GM19468 (cell line): ENCODE measurements around the gene CACFD1.
"Not testable (repeated sequence)": the region's sequence is repeated elsewhere in the genome, so short reads cannot be mapped to it uniquely, and the experiment has no call there.

Experiments used
- ATAC-seq: cut with Tn5 transposase; IDR thresholded peaks from one replicate; pipeline ENCODE4 v1.9.1; 2021; ENCODE audit warnings: mild to moderate bottlenecking, moderate library complexity, moderate number of reproducible peaks; ENCODE audit not compliant: unreplicated experiment; ENCODE audit errors: extremely low read depth

CACFD1 gene

GRCh38 chr9:133437753-133438531 is 21.8 kb upstream of the CACFD1 start:
- ATAC-seq, result no peak

DNA sequence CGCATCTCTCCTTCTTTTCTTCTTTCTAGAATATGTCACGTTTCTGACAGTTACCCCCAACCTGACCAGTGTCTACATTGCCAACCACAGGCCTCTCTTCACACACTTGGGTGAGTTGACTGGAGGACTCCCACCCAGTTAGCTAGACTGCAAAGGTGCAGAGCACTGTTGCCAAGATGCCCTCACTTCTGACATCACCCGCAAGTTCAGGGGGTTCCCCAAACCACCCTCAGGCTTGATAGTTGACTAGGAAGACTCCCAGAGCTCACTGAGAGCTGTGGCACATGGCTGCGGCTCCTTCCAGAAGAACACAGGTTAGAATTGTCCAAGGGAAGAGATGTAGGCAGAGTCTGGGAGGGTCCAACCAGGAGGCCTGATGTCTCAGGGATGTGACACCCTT is 20.4 kb upstream of the CACFD1 start:
- no peak for ATAC-seq

DNA sequence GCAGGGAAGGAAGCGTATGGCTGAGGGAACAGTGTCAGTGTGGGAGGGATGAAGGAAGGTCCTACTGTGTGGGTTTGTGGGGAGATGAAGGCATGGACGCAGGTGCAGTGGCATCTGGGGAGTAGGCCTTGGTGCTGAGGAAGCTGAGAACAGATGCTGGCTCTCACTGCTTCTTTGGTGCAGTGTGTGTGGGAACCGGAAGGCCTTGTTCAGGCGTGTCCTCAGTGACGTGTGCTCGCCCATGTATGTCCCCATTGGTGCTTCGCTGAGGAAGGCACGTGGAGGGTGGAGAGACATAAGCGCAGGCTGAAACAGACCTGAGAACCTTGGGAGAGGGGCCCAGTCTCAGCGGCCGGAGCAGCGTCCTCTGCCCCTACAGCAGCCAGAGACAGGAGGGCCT is 18.9 kb upstream of the CACFD1 start:
- ATAC-seq, result no peak

- ATAC-seq, result no peak
These were observed 18.2 kb upstream of the CACFD1 start for GRCh38 chr9:133441571-133441970.

DNA sequence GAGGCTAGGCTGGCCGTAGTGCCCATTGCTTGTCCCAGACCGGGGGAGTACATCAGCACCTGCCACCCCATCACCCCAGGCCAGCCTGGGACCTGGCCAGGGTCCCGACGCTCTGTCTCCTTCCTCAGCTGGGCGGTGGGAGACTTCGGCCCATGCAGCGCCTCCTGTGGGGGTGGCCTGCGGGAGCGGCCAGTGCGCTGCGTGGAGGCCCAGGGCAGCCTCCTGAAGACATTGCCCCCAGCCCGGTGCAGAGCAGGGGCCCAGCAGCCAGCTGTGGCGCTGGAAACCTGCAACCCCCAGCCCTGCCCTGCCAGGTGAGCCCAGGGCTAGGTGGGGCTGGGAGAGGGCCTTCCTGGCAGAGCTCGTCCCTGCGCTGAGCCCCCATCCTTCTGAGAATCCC is 16.5 kb upstream of the CACFD1 start:
- no peak for ATAC-seq

GRCh38 chr9:133443982-133444381 is 15.8 kb upstream of the CACFD1 start:
- ATAC-seq, result no peak

DNA sequence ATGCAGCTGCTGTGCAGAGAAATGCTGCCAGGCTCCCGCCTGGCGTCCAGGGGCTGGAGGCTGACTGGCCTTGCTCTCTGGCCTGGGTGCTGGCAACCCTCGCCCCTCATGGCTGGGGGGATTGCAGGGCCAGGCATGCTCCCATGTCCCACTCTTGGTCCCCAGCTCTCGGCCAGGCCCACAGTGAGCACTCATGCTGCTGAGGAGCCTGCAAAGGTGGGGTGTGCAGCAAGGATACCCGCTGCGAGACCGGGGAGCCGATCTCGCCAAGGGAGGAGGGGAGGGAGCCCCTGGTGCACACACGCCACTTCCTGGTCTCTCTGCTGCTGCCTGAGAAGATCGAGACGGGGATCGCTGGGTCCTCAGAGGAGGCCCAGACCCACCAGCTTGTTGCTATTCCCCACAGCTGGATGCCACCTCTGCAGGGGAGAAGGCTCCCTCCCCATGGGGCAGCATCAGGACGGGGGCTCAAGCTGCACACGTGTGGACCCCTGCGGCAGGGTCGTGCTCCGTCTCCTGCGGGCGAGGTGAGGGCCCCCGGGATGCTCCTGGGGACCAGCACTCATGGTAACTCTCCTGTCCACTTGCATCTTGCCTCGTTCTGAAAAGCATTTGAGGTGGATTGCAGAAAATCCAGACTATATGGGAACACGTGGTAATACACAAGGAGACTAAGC is 14.3 kb upstream of the CACFD1 start:
- ATAC-seq, result no peak

DNA sequence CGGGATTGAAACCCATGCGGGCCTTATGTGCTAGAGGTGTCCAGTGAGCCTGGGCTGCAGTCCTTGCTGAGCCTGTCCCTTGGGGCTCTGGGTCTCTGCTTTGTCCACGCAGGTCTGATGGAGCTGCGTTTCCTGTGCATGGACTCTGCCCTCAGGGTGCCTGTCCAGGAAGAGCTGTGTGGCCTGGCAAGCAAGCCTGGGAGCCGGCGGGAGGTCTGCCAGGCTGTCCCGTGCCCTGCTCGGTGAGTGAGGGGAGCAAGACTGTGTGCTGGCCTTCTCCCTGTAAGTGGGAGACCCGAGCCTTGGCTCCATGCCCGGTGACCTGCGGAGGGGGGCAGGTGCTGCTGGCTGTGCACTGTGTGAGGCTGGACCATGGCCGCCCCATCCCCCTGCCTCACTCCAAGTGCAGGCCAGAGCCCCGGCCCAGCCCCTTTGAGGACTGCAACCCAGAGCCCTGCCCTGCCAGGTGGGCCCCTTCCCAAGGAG is 11.2 kb upstream of the CACFD1 start:
- no peak for ATAC-seq

DNA sequence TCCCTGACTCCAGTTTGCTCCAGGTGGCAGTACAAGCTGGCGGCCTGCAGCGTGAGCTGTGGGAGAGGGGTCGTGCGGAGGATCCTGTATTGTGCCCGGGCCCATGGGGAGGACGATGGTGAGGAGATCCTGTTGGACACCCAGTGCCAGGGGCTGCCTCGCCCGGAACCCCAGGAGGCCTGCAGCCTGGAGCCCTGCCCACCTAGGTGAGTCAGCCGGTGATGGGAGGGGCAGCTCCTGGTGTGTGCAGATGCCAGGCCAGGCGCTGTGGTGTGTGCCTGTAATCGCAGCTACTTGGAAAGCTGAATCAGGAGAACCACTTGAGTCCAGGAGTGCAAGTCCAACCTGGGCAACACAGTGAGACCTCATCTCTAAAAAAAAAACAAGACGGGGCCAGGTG is 10.0 kb upstream of the CACFD1 start:
- no peak for ATAC-seq

- not testable (repeated sequence) for ATAC-seq
These were observed 7.9 kb upstream of the CACFD1 start for GRCh38 chr9:133451865-133452264.

DNA sequence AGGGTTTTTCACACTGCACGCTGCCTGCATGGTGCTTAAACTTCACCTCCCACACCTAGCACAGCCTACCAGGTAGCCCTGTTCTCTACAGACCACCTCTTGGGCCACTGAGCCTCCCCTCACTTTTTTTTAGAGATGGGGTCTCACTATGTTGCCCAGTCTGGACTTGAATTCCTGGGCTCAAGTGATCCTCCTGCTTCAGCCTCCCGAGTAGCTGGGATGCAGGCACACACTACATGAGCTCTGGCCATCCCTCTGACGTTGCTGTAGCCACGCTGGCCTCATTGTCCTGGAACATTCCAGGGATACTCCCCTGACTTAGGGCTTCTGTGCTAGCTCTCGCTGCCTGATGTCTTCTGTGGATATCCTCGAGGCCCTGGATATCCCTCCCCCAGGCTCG is 7.2 kb upstream of the CACFD1 start:
- ATAC-seq, result no peak

DNA sequence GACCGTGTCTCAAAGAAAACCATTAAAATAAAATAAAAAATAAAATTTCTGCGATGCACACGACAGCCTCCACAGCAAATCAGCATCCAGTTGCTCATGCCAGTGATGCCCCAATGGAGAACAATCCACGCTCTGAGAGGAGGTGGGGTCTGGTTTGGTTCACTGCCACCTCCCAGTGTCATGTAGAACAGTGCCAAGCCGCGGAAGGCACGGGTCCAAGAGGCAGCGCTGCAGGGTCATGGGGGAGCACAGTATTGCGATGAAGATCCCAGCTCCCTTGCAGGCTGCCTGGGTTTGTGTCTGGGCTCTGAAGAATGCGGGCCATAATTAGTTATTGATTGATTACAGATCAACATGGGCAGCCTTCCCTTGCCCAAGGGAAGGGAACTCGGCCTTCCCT is 6.1 kb upstream of the CACFD1 start:
- no peak for ATAC-seq

DNA sequence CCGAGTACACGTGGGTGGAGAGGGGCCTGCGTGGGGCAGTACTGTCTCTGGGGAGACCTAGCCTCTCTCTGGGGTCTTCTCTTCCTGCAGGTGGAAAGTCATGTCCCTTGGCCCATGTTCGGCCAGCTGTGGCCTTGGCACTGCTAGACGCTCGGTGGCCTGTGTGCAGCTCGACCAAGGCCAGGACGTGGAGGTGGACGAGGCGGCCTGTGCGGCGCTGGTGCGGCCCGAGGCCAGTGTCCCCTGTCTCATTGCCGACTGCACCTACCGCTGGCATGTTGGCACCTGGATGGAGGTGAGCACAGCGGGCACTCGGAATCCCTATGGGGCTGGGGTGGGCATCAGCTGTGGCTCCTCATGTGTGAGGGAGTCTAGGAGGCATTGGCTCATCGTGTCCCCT is 5.5 kb upstream of the CACFD1 start:
- ATAC-seq, result no peak

- ATAC-seq, result no peak
These were observed 4.7 kb upstream of the CACFD1 start for GRCh38 chr9:133454943-133455673.

DNA sequence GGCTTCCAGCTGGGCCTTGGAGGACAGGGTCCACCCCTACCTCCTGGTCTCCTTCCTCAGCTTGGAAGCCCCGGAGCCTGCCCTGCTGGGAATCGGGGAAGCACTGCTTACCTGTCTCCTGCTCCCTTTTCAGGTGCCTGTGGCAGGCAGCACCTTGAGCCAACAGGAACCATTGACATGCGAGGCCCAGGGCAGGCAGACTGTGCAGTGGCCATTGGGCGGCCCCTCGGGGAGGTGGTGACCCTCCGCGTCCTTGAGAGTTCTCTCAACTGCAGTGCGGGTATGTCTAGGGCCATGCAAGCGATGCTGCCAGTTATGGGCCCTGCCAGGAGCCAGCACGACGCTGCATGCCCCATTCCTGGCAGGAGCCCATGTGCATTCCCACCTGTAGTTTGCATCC is 3.8 kb upstream of the CACFD1 start:
- ATAC-seq, result no peak

DNA sequence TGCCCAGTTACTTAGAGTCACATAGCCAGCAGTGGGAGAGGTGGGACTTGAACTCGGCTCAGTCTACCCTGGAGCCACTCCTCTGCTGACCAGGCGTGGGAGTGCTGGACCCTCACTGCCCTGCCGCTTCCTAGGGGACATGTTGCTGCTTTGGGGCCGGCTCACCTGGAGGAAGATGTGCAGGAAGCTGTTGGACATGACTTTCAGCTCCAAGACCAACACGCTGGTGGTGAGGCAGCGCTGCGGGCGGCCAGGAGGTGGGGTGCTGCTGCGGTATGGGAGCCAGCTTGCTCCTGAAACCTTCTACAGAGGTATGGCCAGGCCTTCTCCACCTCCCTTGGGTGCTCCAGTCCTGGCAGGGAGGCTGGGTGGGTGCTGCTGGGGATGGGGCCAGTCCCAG is 3.4 kb upstream of the CACFD1 start:
- no peak for ATAC-seq

GRCh38 chr9:133457233-133457632 is 2.5 kb upstream of the CACFD1 start:
- no peak for ATAC-seq

GRCh38 chr9:133457748-133458147 is 2.0 kb upstream of the CACFD1 start:
- ATAC-seq, result no peak

DNA sequence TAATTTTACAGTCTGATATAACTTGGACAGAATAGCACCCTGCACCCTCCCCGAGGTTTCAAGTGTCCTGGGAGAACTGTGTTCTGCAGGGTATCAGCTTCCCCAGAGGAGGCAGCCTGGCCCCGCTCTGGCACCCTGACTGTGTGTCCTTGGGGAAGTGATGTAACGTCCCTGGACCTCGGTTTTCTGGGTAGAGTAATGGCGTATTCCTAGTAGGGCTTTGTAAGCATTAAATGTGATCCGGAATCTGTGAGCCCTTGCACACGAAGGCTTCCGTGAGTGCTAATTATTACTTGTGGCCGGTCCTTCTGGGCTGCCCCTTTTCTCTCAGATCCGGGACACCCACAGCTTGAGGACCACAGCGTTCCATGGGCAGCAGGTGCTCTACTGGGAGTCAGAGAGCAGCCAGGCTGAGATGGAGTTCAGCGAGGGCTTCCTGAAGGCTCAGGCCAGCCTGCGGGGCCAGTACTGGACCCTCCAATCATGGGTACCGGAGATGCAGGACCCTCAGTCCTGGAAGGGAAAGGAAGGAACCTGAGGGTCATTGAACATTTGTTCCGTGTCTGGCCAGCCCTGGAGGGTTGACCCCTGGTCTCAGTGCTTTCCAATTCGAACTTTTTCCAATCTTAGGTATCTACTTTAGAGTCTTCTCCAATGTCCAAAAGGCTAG is 1.0 kb upstream of the CACFD1 start:
- no peak for ATAC-seq

DNA sequence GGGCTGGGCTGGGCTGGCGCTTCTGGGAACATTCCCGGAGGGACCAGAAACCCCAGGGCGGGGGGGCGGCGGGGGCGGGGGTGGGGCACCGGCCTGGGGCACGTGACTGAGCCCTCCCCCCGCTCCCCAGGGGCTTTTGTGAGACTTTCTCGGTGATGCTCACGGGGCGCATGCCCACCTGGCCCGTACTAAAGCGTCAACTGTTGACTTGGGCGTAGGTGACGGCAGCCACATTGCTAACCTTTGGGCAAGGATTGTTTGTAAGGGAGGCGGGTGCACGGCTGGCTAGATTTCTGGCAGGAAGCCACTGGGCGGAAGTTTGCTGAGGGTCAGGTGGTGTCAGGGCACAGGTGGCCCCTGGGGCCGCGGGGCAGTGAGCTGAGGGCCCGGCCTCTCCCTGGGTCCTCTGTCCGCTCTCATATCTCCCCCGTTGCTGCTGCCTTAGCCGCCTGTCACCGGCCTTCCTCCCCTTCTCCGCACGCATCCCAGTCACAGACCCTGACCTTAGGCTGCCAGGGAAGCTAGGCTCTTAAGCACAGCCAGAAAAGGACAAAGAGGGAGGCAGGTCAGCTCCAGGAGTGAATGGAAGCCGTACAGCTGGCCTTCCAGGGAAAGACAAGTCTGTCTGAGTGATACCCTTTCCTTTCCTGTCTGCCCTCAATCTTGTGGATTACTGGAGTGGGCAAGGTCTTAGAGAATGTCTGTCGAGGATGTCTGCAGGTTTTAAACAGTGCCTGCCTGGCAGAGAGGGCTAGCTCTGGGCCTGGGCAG is 812 bp downstream of the CACFD1 start:
- peak; percentile 16 for ATAC-seq
